A549 (cell line): ENCODE data around the gene COPS4. TPM values are rescaled to one million over a fixed set of nuclear protein-coding genes. Genes with fewer than 3 reads are reported as not detected.
"Not testable (repeated sequence)": the region's sequence is repeated elsewhere in the genome, so short reads cannot be mapped to it uniquely, and the experiment has no call there.

Experiments used
- ATAC-seq, 2 experiments: fragments of 200-7000 bp in 1 of 2; fragments of >200 bp in 1 of 2; cut with Nextera tagmentation in 1 of 2; cut with Tn5 transposase in 1 of 2; 3 replicates each; pipeline versions ENCODE4 v1.8.0 to v1.9.1; 2018 to 2020; ENCODE audit warnings: mild to moderate bottlenecking in 1 of 2, moderate library complexity in 1 of 2
- CTCF ChIA-PET: fragments of 300-600 bp; sonication (Branson Sonifier 250); formaldehyde crosslinking; extraction: SDS; loops from one replicate; lab custom pipeline; 2021; ENCODE audit warnings: antibody characterized with exemption, inconsistent platforms; lab: Yijun Ruan, JAX
- POLR2A ChIA-PET: fragments of 350-600 bp; formaldehyde crosslinking; extraction: SDS; loops from one replicate; lab custom pipeline; 2021; ENCODE audit warnings: antibody characterized with exemption, inconsistent platforms; lab: Yijun Ruan, JAX
- DNase-seq, 2 experiments: peaks; one replicate each; pipeline versions ENCODE4 v3.0.0 to v3.0.0-alpha.2; 2011 to 2016; ENCODE audit warnings: low read depth in 1 of 2, low spot score in 1 of 2
- FAIRE-seq: peaks from 2 replicates; lab custom pipeline; 2011; peaks lifted over from hg19 to GRCh38; lab: Jason Lieb, UNC
- H3K27ac ChIP-seq, 2 experiments: fragments of >200 bp; sonication (Bioruptor Twin); formaldehyde crosslinking; 3 replicates each; pipeline ENCODE4 v1.5.1; 2016 to 2017
- H3K4me1 ChIP-seq: fragments of >200 bp; sonication (Bioruptor Twin); formaldehyde crosslinking; 3 replicates; pipeline ENCODE4 v1.6.1; 2016
- H3K4me2 ChIP-seq: fragments of >200 bp; sonication (Bioruptor Twin); formaldehyde crosslinking; 3 replicates; pipeline ENCODE4 v1.6.1; 2016
- H3K4me3 ChIP-seq: fragments of >200 bp; sonication (Bioruptor Twin); formaldehyde crosslinking; 3 replicates; pipeline ENCODE4 v1.5.1; 2016
- H3K9me3 ChIP-seq: fragments of >200 bp; sonication (Bioruptor Twin); formaldehyde crosslinking; 3 replicates; pipeline ENCODE4 v1.6.1; 2016
- BHLHE40 ChIP-seq: IDR thresholded peaks from 2 replicates; pipeline ENCODE4 v1.6.1; 2012; ENCODE audit warnings: low read depth, low read length, inconsistent platforms
- CBX2 ChIP-seq: fragments of 200-600 bp; sonication (generic); IDR thresholded peaks from 2 replicates; pipeline ENCODE4 v1.6.1; 2016; ENCODE audit warnings: low read depth, mild to moderate bottlenecking, borderline replicate concordance
- CEBPB ChIP-seq, 2 experiments: fragments of >200 bp in 1 of 2; sonication (Bioruptor Twin) in 1 of 2; formaldehyde crosslinking in 1 of 2; IDR thresholded peaks; 2 replicates each; pipeline ENCODE4 v1.6.1; 2012 to 2016
- CHD4 ChIP-seq: fragments of 200-600 bp; sonication (generic); IDR thresholded peaks from 2 replicates; pipeline ENCODE4 v1.6.1; 2016; ENCODE audit warnings: antibody characterized with exemption, mild to moderate bottlenecking, borderline replicate concordance
- E2F6 ChIP-seq: IDR thresholded peaks from 2 replicates; pipeline ENCODE4 v1.6.1; 2012; ENCODE audit warnings: low read depth, borderline replicate concordance
- EHF ChIP-seq: fragments of 250-450 bp; sonication (Bioruptor Pico); IDR thresholded peaks from 2 replicates; pipeline ENCODE4 v1.5.0; 2020; ENCODE audit warnings: mild to moderate bottlenecking
- EHMT2 ChIP-seq: fragments of 200-600 bp; sonication (generic); IDR thresholded peaks from 2 replicates; pipeline ENCODE4 v1.6.1; 2016; ENCODE audit warnings: antibody characterized with exemption, low read depth, mild to moderate bottlenecking, moderate library complexity
- ELK1 ChIP-seq: fragments of 150-350 bp; IDR thresholded peaks from 2 replicates; pipeline ENCODE4 v1.6.1; 2014; ENCODE audit warnings: low read depth, mild to moderate bottlenecking, low read length
- ESRRA ChIP-seq: fragments of 150-350 bp; IDR thresholded peaks from 2 replicates; pipeline ENCODE4 v1.6.1; 2014; ENCODE audit warnings: mild to moderate bottlenecking, low read length, borderline replicate concordance
- GATA3 ChIP-seq: IDR thresholded peaks from 2 replicates; pipeline ENCODE4 v1.6.1; 2012; ENCODE audit warnings: borderline replicate concordance
- HMGXB4 ChIP-seq: fragments of 250-450 bp; sonication (Bioruptor Pico); IDR thresholded peaks from 2 replicates; pipeline ENCODE4 v1.5.0; 2021; ENCODE audit warnings: mild to moderate bottlenecking, moderate library complexity, borderline replicate concordance
- HOXB13 ChIP-seq: fragments of 250-450 bp; sonication (Bioruptor Pico); IDR thresholded peaks from 2 replicates; pipeline ENCODE4 v1.5.0; 2020; ENCODE audit warnings: low read depth, mild to moderate bottlenecking, moderate library complexity
- KDM5A ChIP-seq: fragments of 200-600 bp; sonication (generic); IDR thresholded peaks from 2 replicates; pipeline ENCODE4 v1.6.1; 2016; ENCODE audit warnings: antibody characterized with exemption, mild to moderate bottlenecking
- MAFK ChIP-seq: fragments of 450-650 bp; IDR thresholded peaks from 2 replicates; pipeline ENCODE4 v1.6.1; 2014; ENCODE audit not compliant: partially characterized antibody
- MAX ChIP-seq: IDR thresholded peaks from 2 replicates; pipeline ENCODE4 v1.6.1; 2012
- MAZ ChIP-seq: fragments of 150-350 bp; IDR thresholded peaks from 2 replicates; pipeline ENCODE4 v1.6.1; 2014; ENCODE audit warnings: antibody characterized with exemption, low read depth, low read length, borderline replicate concordance
- NFE2L2 ChIP-seq: fragments of 150-350 bp; conservative IDR thresholded peaks from 2 replicates; pipeline ENCODE4 v1.6.1; 2014; ENCODE audit warnings: low read length
- NPAS2 ChIP-seq: fragments of 250-450 bp; sonication (Bioruptor Pico); IDR thresholded peaks from 2 replicates; pipeline ENCODE4 v1.8.0; 2022; ENCODE audit warnings: mild to moderate bottlenecking, moderate library complexity, borderline replicate concordance
- RFX5 ChIP-seq: fragments of 450-650 bp; IDR thresholded peaks from 2 replicates; pipeline ENCODE4 v1.7.1; 2014; ENCODE audit warnings: antibody characterized with exemption, mild to moderate bottlenecking, moderate library complexity
- SMC3 ChIP-seq: fragments of >200 bp; sonication (Bioruptor Twin); formaldehyde crosslinking; IDR thresholded peaks from 3 replicates; pipeline ENCODE4 v1.6.1; 2018; ENCODE audit warnings: inconsistent platforms
- SREBF2 ChIP-seq: fragments of 450-650 bp; IDR thresholded peaks from 2 replicates; pipeline ENCODE4 v1.6.1; 2014; ENCODE audit warnings: mild to moderate bottlenecking, moderate library complexity
- ZSCAN20 ChIP-seq: fragments of 250-450 bp; sonication (Bioruptor Pico); IDR thresholded peaks from 2 replicates; pipeline ENCODE4 v1.8.0; 2022; ENCODE audit warnings: mild to moderate bottlenecking, moderate library complexity
- WGBS: methylation state at CpG from one replicate; pipeline ENCODE4 v1.1.6; 2017; ENCODE audit errors: missing lambda C conversion rate; 5-methylcytosine and 5-hydroxymethylcytosine counted together
- polyA plus RNA-seq, 4 experiments: library from polyadenylated mRNA; depleted of rRNA in 3 of 4; stranded (reverse); fragments of >200 nt; fragmentation: RNase III in 1 of 4; extraction: RNeasy Plus Mini Kit Qiagen cat#74134 plus additional on column Dnase treatment in 1 of 4; gene quantifications; 2 replicates in 3 of 4; 3 replicates in 1 of 4; pipeline ENCODE4 v1.2.3, GENCODE V29; 2011 to 2017

Gene COPS4
- polyA plus RNA-seq, 2 of the 4 experiments (the other 2 are of a cell fraction): 36.5 to 36.8 TPM

GRCh38 chr4:83036991-83037665 is 2.1 kb downstream of the COPS4 start:
- ChIA-PET POLR2A (no interaction called here), CTCF (interaction anchor here (0.7 to 0.9 kb wide), 2 partner anchors 10 to 73 kb away, joined by 4 read pairs; no protein-coding TSS in a partner anchor)
- H3K27ac ChIP-seq: no peak overlapping the region
- H3K4me1 ChIP-seq: peaks cover 5% of the 10 kb centered on the region; the same call in 2 of the 3 replicates
- DNase-seq (no peak), FAIRE-seq (no peak)
- H3K9me3 ChIP-seq: no peaks in the 10 kb centered on the region
- 85% methylated on average over 4 of the region's 5 CpGs for WGBS
- TF ChIP-seq CBX2 (no peak), HOXB13 (CRISPR knock-in tag) (no peak), ESRRA (no peak), MAX (no peak), RFX5 (no peak), KDM5A (no peak), GATA3 (no peak), ZSCAN20 (CRISPR knock-in tag) (no peak), MAZ (no peak), SREBF2 (no peak), BHLHE40 (no peak), CHD4 (no peak), MAFK (no peak), EHMT2 (no peak), NFE2L2 (no peak)
- TF ChIP-seq, all 56 proteins: peak for 0
- no peak overlapping the region; the same call in 2 of the 3 replicates for H3K4me2 ChIP-seq
- no peak overlapping the region for H3K4me3 ChIP-seq
- no peak for ATAC-seq

- Histone ChIP-seq H3K27ac (no peak overlapping the region), H3K4me1 (peaks cover 5% of the 10 kb centered on the region; the same call in 2 of the 3 replicates), H3K4me3 (no peak overlapping the region), H3K9me3 (no peaks in the 10 kb centered on the region), H3K4me2 (no peak overlapping the region)
- ChIA-PET CTCF (interaction anchor here (1.2 kb wide), 1 partner anchor 241 kb away, joined by 3 read pairs; no protein-coding TSS in a partner anchor), POLR2A (no interaction called here)
- FAIRE-seq: no peak
- 97% methylated on average over 3 of the region's 3 CpGs for WGBS
- DNase-seq: no peak
- TF ChIP-seq MAFK (no peak), EHF (no peak), SMC3 (no peak), HMGXB4 (CRISPR knock-in tag) (no peak), ELK1 (no peak), MAZ (no peak), CEBPB (IDR thresholded peaks at IDR 0.05) (no peak), E2F6 (no peak), EHMT2 (no peak), NPAS2 (CRISPR knock-in tag) (no peak)
- no peak for ATAC-seq
Measured at GRCh38 chr4:83040269-83040668, 5.3 kb downstream of the COPS4 start.

- H3K4me2 ChIP-seq, POLR2A ChIA-PET, H3K4me3 ChIP-seq, FAIRE-seq, ATAC-seq, H3K27ac ChIP-seq, CTCF ChIA-PET, DNase-seq, H3K9me3 ChIP-seq, H3K4me1 ChIP-seq: not testable (repeated sequence)
- 100% methylated on average over 2 of the region's 2 CpGs for WGBS
Measured at GRCh38 chr4:83043157-83043556, 8.2 kb downstream of the COPS4 start.
